Stimulated activated CD4-positive, alpha-beta T cell treated with anti-CD3 and anti-CD28 coated beads, Interleukin-1b, Interleukin-23, amount 100 ng/mL, for 1 hour (primary cell): ENCODE results near the gene FSTL4.

ENCODE experiments used
- DNase-seq, 2 donors: peaks; one replicate each; pipeline ENCODE4 v3.0.0-alpha.2; 2020; ENCODE audit warnings: low read depth in 2 of 2

The FSTL4 gene

GRCh38 chr5:133340822-133341221 is 271.5 kb downstream of the FSTL4 start:
- no peak for DNase-seq

GRCh38 chr5:133340002-133340755 is 272.2 kb downstream of the FSTL4 start:
- no peak for DNase-seq

GRCh38 chr5:133338504-133339355 is 273.6 kb downstream of the FSTL4 start:
- DNase-seq = no peak

- DNase-seq = no peak
These were observed 274.4 kb downstream of the FSTL4 start for GRCh38 chr5:133337795-133338445.

GRCh38 chr5:133336969-133337410 is 275.4 kb downstream of the FSTL4 start:
- DNase-seq = no peak

GRCh38 chr5:133336121-133336968 is 276.0 kb downstream of the FSTL4 start:
- no peak for DNase-seq

- DNase-seq = no peak
These were observed 277.3 kb downstream of the FSTL4 start for GRCh38 chr5:133334796-133335639.

- DNase-seq = no peak
These were observed 278.8 kb downstream of the FSTL4 start for GRCh38 chr5:133333326-133334150.

- no peak for DNase-seq
These were observed 279.8 kb downstream of the FSTL4 start for GRCh38 chr5:133332439-133333024.

GRCh38 chr5:133331941-133332340 is 280.4 kb downstream of the FSTL4 start:
- DNase-seq = no peak

- DNase-seq = no peak
These were observed 281.4 kb downstream of the FSTL4 start for GRCh38 chr5:133330956-133331355.

- no peak for DNase-seq
These were observed 283.5 kb downstream of the FSTL4 start for GRCh38 chr5:133328800-133329199.

GRCh38 chr5:133327946-133328401 is 284.4 kb downstream of the FSTL4 start:
- DNase-seq = no peak

GRCh38 chr5:133326361-133326760 is 286.0 kb downstream of the FSTL4 start:
- no peak for DNase-seq

GRCh38 chr5:133325864-133326263 is 286.5 kb downstream of the FSTL4 start:
- DNase-seq = no peak

GRCh38 chr5:133324926-133325325 is 287.4 kb downstream of the FSTL4 start:
- DNase-seq = no peak

- no peak for DNase-seq
These were observed 288.6 kb downstream of the FSTL4 start for GRCh38 chr5:133323494-133324457.

- DNase-seq = no peak
These were observed 289.6 kb downstream of the FSTL4 start for GRCh38 chr5:133322743-133323142.
